Tibial nerve (tissue), 4 donors: ENCODE results near the gene SUGCT.

Source experiments
- EP300 ChIP-seq, 2 donors: sonication (generic); formaldehyde crosslinking; IDR thresholded peaks; one replicate each; pipeline ENCODE4 v1.6.1; 2017; ENCODE audit warnings: antibody characterized with exemption in 2 of 2, mild to moderate bottlenecking in 1 of 2
- TF ChIP-seq, protein P1 (sequence below), 5 experiments: fragments of 200-600 bp in 3 of 5; fragments of 450-650 bp in 2 of 5; sonication (generic) in 3 of 5; IDR thresholded peaks; one replicate each; pipeline ENCODE4 v1.5.1; 2016 to 2019; ENCODE audit warnings: antibody characterized with exemption in 5 of 5, mild to moderate bottlenecking in 3 of 5, moderate library complexity in 2 of 5

DNA sequence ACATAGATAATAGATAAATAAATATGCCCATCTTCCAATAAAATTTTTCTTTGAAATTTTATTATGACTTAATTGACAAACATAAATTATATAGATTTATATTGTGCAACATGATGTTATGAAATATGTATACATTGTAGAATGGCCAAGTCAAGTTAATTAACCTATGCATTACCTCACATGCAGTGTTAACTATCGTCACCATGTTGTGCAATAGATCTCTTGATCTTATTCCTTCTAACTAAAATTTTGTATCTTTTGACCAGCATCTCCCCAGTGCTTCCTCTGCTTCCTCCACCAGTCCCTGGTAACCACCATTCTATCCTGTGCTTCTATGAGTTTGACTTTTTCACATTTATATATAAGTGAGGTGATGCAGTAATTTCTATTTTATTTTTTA, 259.6 kb downstream of the SUGCT start:
- TF ChIP-seq, protein P1, sequence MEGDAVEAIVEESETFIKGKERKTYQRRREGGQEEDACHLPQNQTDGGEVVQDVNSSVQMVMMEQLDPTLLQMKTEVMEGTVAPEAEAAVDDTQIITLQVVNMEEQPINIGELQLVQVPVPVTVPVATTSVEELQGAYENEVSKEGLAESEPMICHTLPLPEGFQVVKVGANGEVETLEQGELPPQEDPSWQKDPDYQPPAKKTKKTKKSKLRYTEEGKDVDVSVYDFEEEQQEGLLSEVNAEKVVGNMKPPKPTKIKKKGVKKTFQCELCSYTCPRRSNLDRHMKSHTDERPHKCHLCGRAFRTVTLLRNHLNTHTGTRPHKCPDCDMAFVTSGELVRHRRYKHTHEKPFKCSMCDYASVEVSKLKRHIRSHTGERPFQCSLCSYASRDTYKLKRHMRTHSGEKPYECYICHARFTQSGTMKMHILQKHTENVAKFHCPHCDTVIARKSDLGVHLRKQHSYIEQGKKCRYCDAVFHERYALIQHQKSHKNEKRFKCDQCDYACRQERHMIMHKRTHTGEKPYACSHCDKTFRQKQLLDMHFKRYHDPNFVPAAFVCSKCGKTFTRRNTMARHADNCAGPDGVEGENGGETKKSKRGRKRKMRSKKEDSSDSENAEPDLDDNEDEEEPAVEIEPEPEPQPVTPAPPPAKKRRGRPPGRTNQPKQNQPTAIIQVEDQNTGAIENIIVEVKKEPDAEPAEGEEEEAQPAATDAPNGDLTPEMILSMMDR (IDR thresholded peaks at IDR 0.05), result no peak
- no peak for TF ChIP-seq EP300 (IDR thresholded peaks at IDR 0.05)
